Measurements from ENCODE around the gene MRPL38. TPM values are rescaled to one million over a fixed set of nuclear protein-coding genes. Genes with fewer than 3 reads are reported as not detected.

Gene MRPL38
- total RNA-seq, 3 donors from 2014 or later (not counting 1 experiment from before 2014, with no cell fraction given), result 68.6 to 110 (median 96.7) TPM

- Mint-ChIP-seq H3K9me3 (no peaks in the 10 kb centered on the region), H3K4me1 (peaks cover 2 to 15% of the 10 kb centered on the region in 2 donors), H3K27ac (no peak overlapping the region), H3K36me3 (no peaks in the 10 kb centered on the region), H3K27me3 (ENCODE audit: low read depth in 2 of 2) (no peaks in the 10 kb centered on the region), H3K4me3 (no peak overlapping the region)
- peaks cover 26% of the 10 kb centered on the region for H3K4me1 ChIP-seq (ENCODE audit: control insufficient read depth, insufficient read depth, low read length)
- 95% methylated on average over 13 of the region's 13 CpGs for WGBS (ENCODE audit: insufficient coverage)
- no peaks in the 10 kb centered on the region for H3K27me3 ChIP-seq (ENCODE audit: control insufficient read depth, insufficient read depth, low read length)
- TF ChIP-seq CTCF (IDR thresholded peaks at IDR 0.05), result no peak
- H3K36me3 ChIP-seq (ENCODE audit: control insufficient read depth, insufficient read depth, low read length), result peaks cover 39% of the 10 kb centered on the region
- DNase-seq (no peak), ATAC-seq (no peak)
- H3K4me3 ChIP-seq (ENCODE audit: low read length), result no peak overlapping the region
- intact Hi-C loops (cut with micrococcal nuclease), result no loop called here
- H3K27ac ChIP-seq (ENCODE audit: low read length), result no peak overlapping the region
- no peaks in the 10 kb centered on the region for H3K9me3 ChIP-seq (ENCODE audit: control insufficient read depth, insufficient read depth, low read length)
Observed at GRCh38 chr17:75900691-75901533, 3.8 kb downstream of the MRPL38 start.

GRCh38 chr17:75899767-75900468, 4.8 kb downstream of the MRPL38 start:
- Mint-ChIP-seq H3K9me3 (no peaks in the 10 kb centered on the region), H3K4me1 (peaks cover 12 to 22% of the 10 kb centered on the region in 2 donors), H3K4me3 (no peak overlapping the region), H3K27ac (no peak overlapping the region), H3K36me3 (no peaks in the 10 kb centered on the region), H3K27me3 (ENCODE audit: low read depth in 2 of 2) (no peaks in the 10 kb centered on the region)
- Histone ChIP-seq H3K9me3 (ENCODE audit: control insufficient read depth, insufficient read depth, low read length) (no peaks in the 10 kb centered on the region), H3K27ac (ENCODE audit: low read length) (no peak overlapping the region), H3K36me3 (ENCODE audit: control insufficient read depth, insufficient read depth, low read length) (peaks cover 39% of the 10 kb centered on the region), H3K27me3 (ENCODE audit: control insufficient read depth, insufficient read depth, low read length) (no peaks in the 10 kb centered on the region), H3K4me1 (ENCODE audit: control insufficient read depth, insufficient read depth, low read length) (peaks cover 27% of the 10 kb centered on the region), H3K4me3 (ENCODE audit: low read length) (no peak overlapping the region)
- TF ChIP-seq CTCF (IDR thresholded peaks at IDR 0.05), result no peak
- intact Hi-C loops (cut with micrococcal nuclease), result no loop called here
- no peak for DNase-seq
- ATAC-seq, result no peak
- WGBS (ENCODE audit: insufficient coverage), result 97% methylated on average over 23 of the region's 23 CpGs

- Mint-ChIP-seq H3K9me3 (no peaks in the 10 kb centered on the region), H3K27me3 (ENCODE audit: low read depth in 2 of 2) (no peaks in the 10 kb centered on the region), H3K36me3 (no peaks in the 10 kb centered on the region), H3K27ac (no peak overlapping the region), H3K4me3 (no peak overlapping the region), H3K4me1 (peaks cover 15 to 22% of the 10 kb centered on the region in 2 donors)
- DNase-seq (no peak), ATAC-seq (no peak)
- intact Hi-C loops (cut with micrococcal nuclease), result no loop called here
- H3K27ac ChIP-seq (ENCODE audit: low read length), result no peak overlapping the region
- no peak for TF ChIP-seq CTCF (IDR thresholded peaks at IDR 0.05)
- no peaks in the 10 kb centered on the region for H3K9me3 ChIP-seq (ENCODE audit: control insufficient read depth, insufficient read depth, low read length)
- 96% methylated on average over 13 of the region's 13 CpGs for WGBS (ENCODE audit: insufficient coverage)
- peaks cover 31% of the 10 kb centered on the region for H3K4me1 ChIP-seq (ENCODE audit: control insufficient read depth, insufficient read depth, low read length)
- H3K27me3 ChIP-seq (ENCODE audit: control insufficient read depth, insufficient read depth, low read length), result no peaks in the 10 kb centered on the region
- H3K4me3 ChIP-seq (ENCODE audit: low read length), result no peak overlapping the region
- H3K36me3 ChIP-seq (ENCODE audit: control insufficient read depth, insufficient read depth, low read length), result peaks cover 39% of the 10 kb centered on the region
Observed at GRCh38 chr17:75899353-75899752, 5.3 kb downstream of the MRPL38 start.
